DND-41 (cell line): ENCODE measurements around the gene NAA16.

Experiments
- ATAC-seq: fragments of 200-7000 bp; cut with Tn5 transposase; 3 replicates; pipeline ENCODE4 v1.9.1; 2021; ENCODE audit warnings: low read depth; ENCODE audit not compliant: insufficient read depth
- DNase-seq: peaks from one replicate; pipeline ENCODE4 v3.0.0-alpha.2; 2020
- H2AFZ ChIP-seq: 2 replicates; pipeline ENCODE4 v1.6.0; 2012; ENCODE audit warnings: low read depth, low read length
- H3K27ac ChIP-seq: 2 replicates; pipeline ENCODE4 v1.5.1; 2012; ENCODE audit warnings: low read length, inconsistent platforms
- H3K27me3 ChIP-seq: fragments of 200-600 bp; sonication (generic); 2 replicates; pipeline ENCODE4 v1.6.0; 2012; ENCODE audit warnings: low read length, mild to moderate bottlenecking, inconsistent platforms; ENCODE audit not compliant: insufficient read depth, poor library complexity
- H3K36me3 ChIP-seq: 2 replicates; pipeline ENCODE4 v1.5.1; 2012; ENCODE audit warnings: low read length, inconsistent platforms; ENCODE audit not compliant: insufficient read depth
- H3K4me1 ChIP-seq: 2 replicates; pipeline ENCODE4 v1.5.1; 2012; ENCODE audit warnings: mild to moderate bottlenecking, low read length; ENCODE audit not compliant: insufficient read depth
- H3K4me2 ChIP-seq: 2 replicates; pipeline ENCODE4 v1.6.0; 2012; ENCODE audit warnings: mild to moderate bottlenecking, moderate library complexity, low read length, inconsistent platforms; ENCODE audit not compliant: insufficient read depth
- H3K4me3 ChIP-seq, 2 experiments: fragments of 200-600 bp in 1 of 2; shearing (Covaris generic) in 1 of 2; 2 replicates each; pipeline ENCODE4 v1.5.1; 2012 to 2016; ENCODE audit warnings: inconsistent platforms in 2 of 2, low read length in 2 of 2, mild to moderate bottlenecking in 2 of 2, low read depth in 1 of 2, moderate library complexity in 1 of 2
- H3K79me2 ChIP-seq: 2 replicates; pipeline ENCODE4 v1.6.0; 2012; ENCODE audit warnings: low read length, inconsistent platforms; ENCODE audit not compliant: insufficient read depth
- H3K9ac ChIP-seq: 2 replicates; pipeline ENCODE4 v1.6.0; 2012; ENCODE audit warnings: low read depth, mild to moderate bottlenecking, inconsistent platforms, low read length, moderate library complexity
- H3K9me3 ChIP-seq: 2 replicates; pipeline ENCODE4 v1.5.1; 2012; ENCODE audit warnings: low read length, moderate library complexity, mild to moderate bottlenecking, inconsistent platforms; ENCODE audit not compliant: insufficient read depth, severe bottlenecking
- H4K20me1 ChIP-seq: 2 replicates; pipeline ENCODE4 v1.6.0; 2012; ENCODE audit warnings: low read length; ENCODE audit not compliant: insufficient read depth
- EZH2 ChIP-seq: IDR thresholded peaks from 3 replicates; pipeline ENCODE4 v1.6.1; 2012; ENCODE audit warnings: borderline replicate concordance, low read depth, mild to moderate bottlenecking, moderate library complexity, low read length, inconsistent platforms; ENCODE audit not compliant: severe bottlenecking
- TF ChIP-seq, protein P1 (sequence below): IDR thresholded peaks from 2 replicates; pipeline ENCODE4 v1.5.1; 2012; ENCODE audit warnings: borderline replicate concordance, low read length, moderate library complexity, mild to moderate bottlenecking; ENCODE audit not compliant: poor library complexity, severe bottlenecking; ENCODE audit errors: extremely low read depth

Gene NAA16

GRCh38 chr13:41408746-41409145, 97.7 kb downstream of the NAA16 start:
- ATAC-seq, result no peak
- Histone ChIP-seq H3K9ac (no peak overlapping the region), H4K20me1 (no peaks in the 10 kb centered on the region), H3K27me3 (no peaks in the 10 kb centered on the region), H3K36me3 (no peaks in the 10 kb centered on the region), H2AFZ (no peak overlapping the region), H3K4me2 (no peak overlapping the region), H3K9me3 (no peaks in the 10 kb centered on the region), H3K79me2 (no peaks in the 10 kb centered on the region), H3K4me3 (no peak overlapping the region), H3K4me1 (no peaks in the 10 kb centered on the region), H3K27ac (no peak overlapping the region)
- TF ChIP-seq EZH2, result no peak
- TF ChIP-seq, protein P1, sequence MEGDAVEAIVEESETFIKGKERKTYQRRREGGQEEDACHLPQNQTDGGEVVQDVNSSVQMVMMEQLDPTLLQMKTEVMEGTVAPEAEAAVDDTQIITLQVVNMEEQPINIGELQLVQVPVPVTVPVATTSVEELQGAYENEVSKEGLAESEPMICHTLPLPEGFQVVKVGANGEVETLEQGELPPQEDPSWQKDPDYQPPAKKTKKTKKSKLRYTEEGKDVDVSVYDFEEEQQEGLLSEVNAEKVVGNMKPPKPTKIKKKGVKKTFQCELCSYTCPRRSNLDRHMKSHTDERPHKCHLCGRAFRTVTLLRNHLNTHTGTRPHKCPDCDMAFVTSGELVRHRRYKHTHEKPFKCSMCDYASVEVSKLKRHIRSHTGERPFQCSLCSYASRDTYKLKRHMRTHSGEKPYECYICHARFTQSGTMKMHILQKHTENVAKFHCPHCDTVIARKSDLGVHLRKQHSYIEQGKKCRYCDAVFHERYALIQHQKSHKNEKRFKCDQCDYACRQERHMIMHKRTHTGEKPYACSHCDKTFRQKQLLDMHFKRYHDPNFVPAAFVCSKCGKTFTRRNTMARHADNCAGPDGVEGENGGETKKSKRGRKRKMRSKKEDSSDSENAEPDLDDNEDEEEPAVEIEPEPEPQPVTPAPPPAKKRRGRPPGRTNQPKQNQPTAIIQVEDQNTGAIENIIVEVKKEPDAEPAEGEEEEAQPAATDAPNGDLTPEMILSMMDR, result no peak
- DNase-seq, result no peak

DNA sequence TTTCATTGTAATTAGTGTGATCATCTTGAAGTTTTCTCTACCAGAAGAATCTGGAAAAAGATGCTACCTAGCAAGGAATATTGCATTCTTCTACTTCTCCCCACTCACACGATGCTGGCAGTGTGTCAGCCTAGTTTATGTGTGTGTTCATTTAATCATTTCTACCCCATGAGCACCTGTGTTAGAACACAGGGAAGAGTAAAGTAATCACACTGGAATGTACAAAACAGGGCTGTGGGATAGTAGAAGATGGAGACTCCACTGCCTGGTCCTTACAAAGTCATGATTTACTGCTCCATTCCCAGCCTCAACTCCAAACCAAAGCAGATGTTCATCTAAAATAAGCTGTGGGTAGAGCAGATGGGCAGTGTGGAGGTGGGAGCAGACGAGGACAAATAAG, 98.5 kb downstream of the NAA16 start:
- DNase-seq, result no peak
- Histone ChIP-seq H3K9ac (no peak overlapping the region), H3K9me3 (no peaks in the 10 kb centered on the region), H3K4me2 (no peak overlapping the region), H3K79me2 (no peaks in the 10 kb centered on the region), H3K36me3 (no peaks in the 10 kb centered on the region), H2AFZ (no peak overlapping the region), H3K4me3 (no peak overlapping the region), H3K27me3 (no peaks in the 10 kb centered on the region), H4K20me1 (no peaks in the 10 kb centered on the region), H3K27ac (no peak overlapping the region), H3K4me1 (no peaks in the 10 kb centered on the region)
- no peak for ATAC-seq
- TF ChIP-seq, protein P1, result no peak
- no peak for TF ChIP-seq EZH2

DNA sequence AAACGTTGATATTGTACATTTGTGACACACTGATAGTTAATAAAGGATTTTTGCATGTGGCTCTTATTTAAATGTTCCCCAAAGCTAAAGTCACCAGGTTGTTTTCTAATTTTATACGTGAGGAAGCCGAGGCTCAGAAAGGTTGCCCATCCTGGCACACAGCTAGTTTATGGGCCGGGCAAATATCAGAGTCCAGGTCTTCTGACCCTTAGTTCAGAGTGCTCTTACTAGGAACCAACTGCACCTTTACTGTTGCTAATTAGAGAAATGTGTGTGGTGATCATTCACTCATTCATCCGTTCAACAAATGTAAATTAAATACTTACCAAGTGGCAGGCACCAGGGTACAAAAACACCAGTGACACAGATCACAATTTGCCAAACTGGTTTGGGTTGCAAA, 100.0 kb downstream of the NAA16 start:
- Histone ChIP-seq H4K20me1 (no peaks in the 10 kb centered on the region), H3K4me3 (no peak overlapping the region), H3K9ac (no peak overlapping the region), H3K4me1 (no peaks in the 10 kb centered on the region), H2AFZ (no peak overlapping the region; the same call in 1 of the 2 replicates), H3K27ac (no peak overlapping the region), H3K27me3 (no peaks in the 10 kb centered on the region), H3K9me3 (no peaks in the 10 kb centered on the region), H3K4me2 (no peak overlapping the region), H3K79me2 (no peaks in the 10 kb centered on the region), H3K36me3 (no peaks in the 10 kb centered on the region)
- no peak for TF ChIP-seq EZH2
- TF ChIP-seq, protein P1, result no peak
- ATAC-seq, result no peak
- DNase-seq, result no peak

DNA sequence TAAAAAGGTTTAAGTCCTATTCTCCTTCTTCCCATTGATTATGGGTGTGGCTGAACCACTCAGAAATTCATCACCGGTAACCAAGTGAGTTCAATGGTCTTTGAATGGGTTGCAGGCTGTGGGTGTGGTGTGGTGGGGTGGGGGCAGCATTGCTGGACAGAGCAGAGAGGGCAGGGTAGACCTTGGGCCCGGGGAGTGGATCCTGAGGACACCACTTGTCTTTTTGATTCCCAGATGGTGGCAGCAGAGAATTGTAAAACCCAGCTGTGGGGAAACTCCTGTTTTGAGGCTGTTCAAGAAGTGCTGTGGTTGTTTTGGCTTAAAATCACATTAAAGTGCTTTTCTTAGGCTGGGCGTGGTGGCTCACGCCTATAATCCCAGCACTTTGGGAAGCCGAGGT, 100.5 kb downstream of the NAA16 start:
- no peak overlapping the region for H3K9ac ChIP-seq
- no peak overlapping the region for H3K4me2 ChIP-seq
- H3K27ac ChIP-seq, result no peak overlapping the region
- no peak overlapping the region for H2AFZ ChIP-seq
- TF ChIP-seq, protein P1, result peak; percentile 53
- TF ChIP-seq EZH2, result no peak
- H3K27me3 ChIP-seq, result no peaks in the 10 kb centered on the region
- H3K79me2 ChIP-seq, result no peaks in the 10 kb centered on the region
- no peaks in the 10 kb centered on the region for H3K9me3 ChIP-seq
- H4K20me1 ChIP-seq, result no peaks in the 10 kb centered on the region
- no peak for ATAC-seq
- H3K4me1 ChIP-seq, result no peaks in the 10 kb centered on the region
- no peaks in the 10 kb centered on the region for H3K36me3 ChIP-seq
- no peak for DNase-seq
- no peak overlapping the region for H3K4me3 ChIP-seq
